ENCODE data around the gene USP38.

DNA sequence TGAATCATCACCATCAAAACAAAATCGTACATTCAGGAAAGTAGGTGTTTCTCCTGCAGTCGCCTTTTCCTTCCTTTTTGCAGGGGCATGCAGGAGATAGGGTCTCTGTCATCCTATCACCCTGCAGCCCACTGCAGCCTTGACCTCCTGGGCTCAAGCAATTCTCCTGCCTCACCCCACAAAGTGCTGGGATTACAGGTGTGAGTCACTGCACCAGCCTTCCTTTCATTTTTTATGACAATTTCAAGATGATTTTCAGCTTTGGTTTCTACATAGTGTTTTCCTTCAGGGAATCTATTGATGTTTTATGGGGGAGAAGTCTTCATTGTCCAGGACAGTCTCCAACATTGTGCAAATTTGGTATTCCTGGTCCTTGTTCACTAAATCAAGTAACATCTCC lies 71.7 kb downstream of the USP38 start:
- TF ChIP-seq, protein P1, sequence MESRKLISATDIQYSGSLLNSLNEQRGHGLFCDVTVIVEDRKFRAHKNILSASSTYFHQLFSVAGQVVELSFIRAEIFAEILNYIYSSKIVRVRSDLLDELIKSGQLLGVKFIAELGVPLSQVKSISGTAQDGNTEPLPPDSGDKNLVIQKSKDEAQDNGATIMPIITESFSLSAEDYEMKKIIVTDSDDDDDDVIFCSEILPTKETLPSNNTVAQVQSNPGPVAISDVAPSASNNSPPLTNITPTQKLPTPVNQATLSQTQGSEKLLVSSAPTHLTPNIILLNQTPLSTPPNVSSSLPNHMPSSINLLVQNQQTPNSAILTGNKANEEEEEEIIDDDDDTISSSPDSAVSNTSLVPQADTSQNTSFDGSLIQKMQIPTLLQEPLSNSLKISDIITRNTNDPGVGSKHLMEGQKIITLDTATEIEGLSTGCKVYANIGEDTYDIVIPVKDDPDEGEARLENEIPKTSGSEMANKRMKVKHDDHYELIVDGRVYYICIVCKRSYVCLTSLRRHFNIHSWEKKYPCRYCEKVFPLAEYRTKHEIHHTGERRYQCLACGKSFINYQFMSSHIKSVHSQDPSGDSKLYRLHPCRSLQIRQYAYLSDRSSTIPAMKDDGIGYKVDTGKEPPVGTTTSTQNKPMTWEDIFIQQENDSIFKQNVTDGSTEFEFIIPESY (IDR thresholded peaks at IDR 0.05; ENCODE audit: extremely low read depth, insufficient replicate concordance, low read length), result no peak
- TF ChIP-seq POLR2A (IDR thresholded peaks at IDR 0.05; ENCODE audit: borderline replicate concordance, extremely low read depth, insufficient read depth, insufficient read length), result no peak
- TF ChIP-seq EZH2 (IDR thresholded peaks at IDR 0.05), result no peak
- TF ChIP-seq, protein P2, sequence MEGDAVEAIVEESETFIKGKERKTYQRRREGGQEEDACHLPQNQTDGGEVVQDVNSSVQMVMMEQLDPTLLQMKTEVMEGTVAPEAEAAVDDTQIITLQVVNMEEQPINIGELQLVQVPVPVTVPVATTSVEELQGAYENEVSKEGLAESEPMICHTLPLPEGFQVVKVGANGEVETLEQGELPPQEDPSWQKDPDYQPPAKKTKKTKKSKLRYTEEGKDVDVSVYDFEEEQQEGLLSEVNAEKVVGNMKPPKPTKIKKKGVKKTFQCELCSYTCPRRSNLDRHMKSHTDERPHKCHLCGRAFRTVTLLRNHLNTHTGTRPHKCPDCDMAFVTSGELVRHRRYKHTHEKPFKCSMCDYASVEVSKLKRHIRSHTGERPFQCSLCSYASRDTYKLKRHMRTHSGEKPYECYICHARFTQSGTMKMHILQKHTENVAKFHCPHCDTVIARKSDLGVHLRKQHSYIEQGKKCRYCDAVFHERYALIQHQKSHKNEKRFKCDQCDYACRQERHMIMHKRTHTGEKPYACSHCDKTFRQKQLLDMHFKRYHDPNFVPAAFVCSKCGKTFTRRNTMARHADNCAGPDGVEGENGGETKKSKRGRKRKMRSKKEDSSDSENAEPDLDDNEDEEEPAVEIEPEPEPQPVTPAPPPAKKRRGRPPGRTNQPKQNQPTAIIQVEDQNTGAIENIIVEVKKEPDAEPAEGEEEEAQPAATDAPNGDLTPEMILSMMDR (IDR thresholded peaks at IDR 0.05 in 2 of 3, conservative IDR thresholded peaks at IDR 0.05 in 1 of 3; ENCODE audit: borderline replicate concordance in 1 of 3, insufficient read depth in 1 of 3, low read depth in 2 of 3, low read length in 2 of 3), result no peak
- TF ChIP-seq, protein P3, sequence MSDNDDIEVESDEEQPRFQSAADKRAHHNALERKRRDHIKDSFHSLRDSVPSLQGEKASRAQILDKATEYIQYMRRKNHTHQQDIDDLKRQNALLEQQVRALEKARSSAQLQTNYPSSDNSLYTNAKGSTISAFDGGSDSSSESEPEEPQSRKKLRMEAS (IDR thresholded peaks at IDR 0.05), result no peak
- no peak for TF ChIP-seq JUND (IDR thresholded peaks at IDR 0.05)
- no peak for TF ChIP-seq EZH2phosphoT487 (IDR thresholded peaks at IDR 0.05; ENCODE audit: borderline replicate concordance)
- TF ChIP-seq, protein P4, sequence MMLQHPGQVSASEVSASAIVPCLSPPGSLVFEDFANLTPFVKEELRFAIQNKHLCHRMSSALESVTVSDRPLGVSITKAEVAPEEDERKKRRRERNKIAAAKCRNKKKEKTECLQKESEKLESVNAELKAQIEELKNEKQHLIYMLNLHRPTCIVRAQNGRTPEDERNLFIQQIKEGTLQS (IDR thresholded peaks at IDR 0.05), result no peak
- TF ChIP-seq SP1 (IDR thresholded peaks at IDR 0.05; ENCODE audit: low read depth), result no peak
- no peak for TF ChIP-seq POLR2AphosphoS5 (IDR thresholded peaks at IDR 0.05; ENCODE audit: low read depth, low read length)
- TF ChIP-seq, protein P5, sequence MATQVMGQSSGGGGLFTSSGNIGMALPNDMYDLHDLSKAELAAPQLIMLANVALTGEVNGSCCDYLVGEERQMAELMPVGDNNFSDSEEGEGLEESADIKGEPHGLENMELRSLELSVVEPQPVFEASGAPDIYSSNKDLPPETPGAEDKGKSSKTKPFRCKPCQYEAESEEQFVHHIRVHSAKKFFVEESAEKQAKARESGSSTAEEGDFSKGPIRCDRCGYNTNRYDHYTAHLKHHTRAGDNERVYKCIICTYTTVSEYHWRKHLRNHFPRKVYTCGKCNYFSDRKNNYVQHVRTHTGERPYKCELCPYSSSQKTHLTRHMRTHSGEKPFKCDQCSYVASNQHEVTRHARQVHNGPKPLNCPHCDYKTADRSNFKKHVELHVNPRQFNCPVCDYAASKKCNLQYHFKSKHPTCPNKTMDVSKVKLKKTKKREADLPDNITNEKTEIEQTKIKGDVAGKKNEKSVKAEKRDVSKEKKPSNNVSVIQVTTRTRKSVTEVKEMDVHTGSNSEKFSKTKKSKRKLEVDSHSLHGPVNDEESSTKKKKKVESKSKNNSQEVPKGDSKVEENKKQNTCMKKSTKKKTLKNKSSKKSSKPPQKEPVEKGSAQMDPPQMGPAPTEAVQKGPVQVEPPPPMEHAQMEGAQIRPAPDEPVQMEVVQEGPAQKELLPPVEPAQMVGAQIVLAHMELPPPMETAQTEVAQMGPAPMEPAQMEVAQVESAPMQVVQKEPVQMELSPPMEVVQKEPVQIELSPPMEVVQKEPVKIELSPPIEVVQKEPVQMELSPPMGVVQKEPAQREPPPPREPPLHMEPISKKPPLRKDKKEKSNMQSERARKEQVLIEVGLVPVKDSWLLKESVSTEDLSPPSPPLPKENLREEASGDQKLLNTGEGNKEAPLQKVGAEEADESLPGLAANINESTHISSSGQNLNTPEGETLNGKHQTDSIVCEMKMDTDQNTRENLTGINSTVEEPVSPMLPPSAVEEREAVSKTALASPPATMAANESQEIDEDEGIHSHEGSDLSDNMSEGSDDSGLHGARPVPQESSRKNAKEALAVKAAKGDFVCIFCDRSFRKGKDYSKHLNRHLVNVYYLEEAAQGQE (IDR thresholded peaks at IDR 0.05; ENCODE audit: low read depth), result no peak
- no peak for TF ChIP-seq SIN3A (IDR thresholded peaks at IDR 0.05; ENCODE audit: low read depth)
- TF ChIP-seq RAD21 (IDR thresholded peaks at IDR 0.05; ENCODE audit: low read depth), result no peak
